Parathyroid adenoma (tissue), 2 donors: ENCODE measurements around the gene KIAA1671.

Source experiments
- H2AFZ ChIP-seq: fragments of 300-600 bp; sonication (generic); one replicate; pipeline ENCODE4 v1.7.0; 2017; ENCODE audit warnings: antibody characterized with exemption, mild to moderate bottlenecking
- H3K27ac ChIP-seq: fragments of 300-600 bp; sonication (generic); one replicate; pipeline ENCODE4 v1.7.0; 2017
- H3K27me3 ChIP-seq: fragments of 300-600 bp; sonication (generic); one replicate; pipeline ENCODE4 v1.7.0; 2017; ENCODE audit warnings: low read length; ENCODE audit not compliant: control insufficient read depth, insufficient read depth
- H3K36me3 ChIP-seq: fragments of 300-600 bp; sonication (generic); one replicate; pipeline ENCODE4 v1.7.0; 2017; ENCODE audit warnings: low read length; ENCODE audit not compliant: control insufficient read depth, insufficient read depth
- H3K4me1 ChIP-seq: fragments of 300-600 bp; sonication (generic); one replicate; pipeline ENCODE4 v1.7.0; 2017; ENCODE audit warnings: control low read depth
- H3K4me2 ChIP-seq: fragments of 300-600 bp; sonication (generic); one replicate; pipeline ENCODE4 v1.7.0; 2017; ENCODE audit warnings: low read length
- H3K4me3 ChIP-seq: fragments of 300-600 bp; sonication (generic); one replicate; pipeline ENCODE4 v1.7.0; 2017; ENCODE audit warnings: low read depth, low read length
- H3K79me2 ChIP-seq: fragments of 300-600 bp; sonication (generic); one replicate; pipeline ENCODE4 v1.7.0; 2017; ENCODE audit warnings: control low read depth
- H3K9ac ChIP-seq: fragments of 300-600 bp; sonication (generic); one replicate; pipeline ENCODE4 v1.7.0; 2017; ENCODE audit warnings: mild to moderate bottlenecking
- H3K9me3 ChIP-seq: fragments of 300-600 bp; sonication (generic); one replicate; pipeline ENCODE4 v1.7.0; 2017; ENCODE audit warnings: low read length; ENCODE audit not compliant: control insufficient read depth
- TF ChIP-seq, protein P1 (sequence below): fragments of 300-600 bp; sonication (generic); IDR thresholded peaks from one replicate; pipeline ENCODE4 v1.7.0; 2017; ENCODE audit warnings: antibody characterized with exemption, mild to moderate bottlenecking
- donor health status: primary hyperparathyroidism.

The KIAA1671 gene

DNA sequence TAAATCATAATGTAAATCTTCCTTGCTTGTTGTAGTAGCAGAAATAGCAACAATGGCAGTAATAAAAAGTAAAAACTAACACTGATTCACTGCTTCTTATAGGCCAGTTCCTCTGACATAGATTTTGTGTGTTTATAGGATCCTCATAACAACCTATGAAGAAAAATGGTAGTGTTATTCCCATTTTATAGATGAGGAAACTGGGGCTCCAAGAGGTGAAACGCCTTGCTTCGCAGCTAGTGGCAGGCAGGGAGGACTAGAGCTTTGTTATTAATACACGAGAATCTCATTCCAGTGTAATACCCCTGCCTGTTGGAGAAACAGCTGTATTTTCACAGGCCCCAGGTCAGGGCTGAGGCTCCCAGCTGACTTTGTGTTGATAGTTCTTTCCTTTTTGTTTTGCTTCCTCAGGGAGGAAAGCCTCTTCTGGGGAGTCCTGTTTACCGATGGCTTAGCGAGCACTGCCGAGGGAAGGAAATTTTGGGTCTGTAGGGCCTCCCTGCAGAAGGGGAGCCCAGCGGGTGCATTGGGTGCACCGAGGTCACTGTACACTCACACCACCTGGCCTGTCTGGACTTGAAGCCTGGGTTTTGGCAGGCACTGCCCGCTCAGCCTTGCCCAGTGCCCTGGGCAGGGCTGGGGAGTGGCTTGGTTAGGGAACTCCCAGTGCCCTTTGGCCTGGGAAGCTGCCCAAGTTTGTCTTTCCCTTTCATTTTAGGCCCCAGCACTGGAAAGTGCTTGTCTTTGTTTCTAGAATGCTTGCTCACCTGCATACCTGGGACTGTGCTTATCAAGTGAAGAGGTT is 13.5 kb downstream of the KIAA1671 start:
- H3K9ac ChIP-seq, result no peak overlapping the region
- H3K79me2 ChIP-seq, result peaks cover 20% of the 10 kb centered on the region
- peak overlapping the region; percentile 57 for H3K27ac ChIP-seq
- TF ChIP-seq, protein P1, sequence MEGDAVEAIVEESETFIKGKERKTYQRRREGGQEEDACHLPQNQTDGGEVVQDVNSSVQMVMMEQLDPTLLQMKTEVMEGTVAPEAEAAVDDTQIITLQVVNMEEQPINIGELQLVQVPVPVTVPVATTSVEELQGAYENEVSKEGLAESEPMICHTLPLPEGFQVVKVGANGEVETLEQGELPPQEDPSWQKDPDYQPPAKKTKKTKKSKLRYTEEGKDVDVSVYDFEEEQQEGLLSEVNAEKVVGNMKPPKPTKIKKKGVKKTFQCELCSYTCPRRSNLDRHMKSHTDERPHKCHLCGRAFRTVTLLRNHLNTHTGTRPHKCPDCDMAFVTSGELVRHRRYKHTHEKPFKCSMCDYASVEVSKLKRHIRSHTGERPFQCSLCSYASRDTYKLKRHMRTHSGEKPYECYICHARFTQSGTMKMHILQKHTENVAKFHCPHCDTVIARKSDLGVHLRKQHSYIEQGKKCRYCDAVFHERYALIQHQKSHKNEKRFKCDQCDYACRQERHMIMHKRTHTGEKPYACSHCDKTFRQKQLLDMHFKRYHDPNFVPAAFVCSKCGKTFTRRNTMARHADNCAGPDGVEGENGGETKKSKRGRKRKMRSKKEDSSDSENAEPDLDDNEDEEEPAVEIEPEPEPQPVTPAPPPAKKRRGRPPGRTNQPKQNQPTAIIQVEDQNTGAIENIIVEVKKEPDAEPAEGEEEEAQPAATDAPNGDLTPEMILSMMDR, result no peak
- H3K27me3 ChIP-seq, result no peaks in the 10 kb centered on the region
- peaks cover 15% of the 10 kb centered on the region for H3K4me1 ChIP-seq
- peak overlapping the region; percentile 1 for H3K4me2 ChIP-seq
- H2AFZ ChIP-seq, result peak overlapping the region; percentile 15
- H3K4me3 ChIP-seq, result no peak overlapping the region
- no peaks in the 10 kb centered on the region for H3K36me3 ChIP-seq
- H3K9me3 ChIP-seq, result no peaks in the 10 kb centered on the region

DNA sequence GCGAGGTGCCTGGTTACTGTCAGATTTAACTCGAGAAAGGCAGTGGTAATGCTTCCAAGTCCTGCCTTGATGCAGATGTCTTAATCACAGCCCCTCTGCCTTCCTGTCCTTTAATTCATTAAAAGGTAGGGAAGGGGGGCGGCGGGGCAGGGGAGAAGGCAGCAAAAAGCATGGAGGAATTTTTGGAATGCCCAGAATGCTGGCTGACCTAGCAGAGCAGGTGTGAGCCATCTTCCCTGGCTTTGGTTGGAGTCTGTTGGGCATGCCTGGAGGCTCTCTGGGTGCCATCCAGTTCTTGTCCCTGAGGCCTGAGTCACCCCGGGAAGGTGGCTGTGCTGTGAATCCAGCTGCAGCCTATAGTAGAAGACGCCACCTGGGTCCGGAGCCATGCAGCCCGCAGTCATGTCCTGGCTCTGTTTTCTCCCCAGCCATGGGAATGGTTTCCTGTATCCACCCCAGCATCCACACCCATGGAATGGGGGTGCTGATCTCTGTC is 15.6 kb downstream of the KIAA1671 start:
- Histone ChIP-seq H3K79me2 (peaks cover 4% of the 10 kb centered on the region), H3K4me1 (peaks cover 15% of the 10 kb centered on the region), H3K9me3 (no peaks in the 10 kb centered on the region), H3K36me3 (no peaks in the 10 kb centered on the region), H3K9ac (no peak overlapping the region), H2AFZ (no peak overlapping the region), H3K27me3 (no peaks in the 10 kb centered on the region), H3K4me2 (no peak overlapping the region), H3K4me3 (no peak overlapping the region), H3K27ac (peak overlapping the region; percentile 92)
- TF ChIP-seq, protein P1, result no peak

DNA sequence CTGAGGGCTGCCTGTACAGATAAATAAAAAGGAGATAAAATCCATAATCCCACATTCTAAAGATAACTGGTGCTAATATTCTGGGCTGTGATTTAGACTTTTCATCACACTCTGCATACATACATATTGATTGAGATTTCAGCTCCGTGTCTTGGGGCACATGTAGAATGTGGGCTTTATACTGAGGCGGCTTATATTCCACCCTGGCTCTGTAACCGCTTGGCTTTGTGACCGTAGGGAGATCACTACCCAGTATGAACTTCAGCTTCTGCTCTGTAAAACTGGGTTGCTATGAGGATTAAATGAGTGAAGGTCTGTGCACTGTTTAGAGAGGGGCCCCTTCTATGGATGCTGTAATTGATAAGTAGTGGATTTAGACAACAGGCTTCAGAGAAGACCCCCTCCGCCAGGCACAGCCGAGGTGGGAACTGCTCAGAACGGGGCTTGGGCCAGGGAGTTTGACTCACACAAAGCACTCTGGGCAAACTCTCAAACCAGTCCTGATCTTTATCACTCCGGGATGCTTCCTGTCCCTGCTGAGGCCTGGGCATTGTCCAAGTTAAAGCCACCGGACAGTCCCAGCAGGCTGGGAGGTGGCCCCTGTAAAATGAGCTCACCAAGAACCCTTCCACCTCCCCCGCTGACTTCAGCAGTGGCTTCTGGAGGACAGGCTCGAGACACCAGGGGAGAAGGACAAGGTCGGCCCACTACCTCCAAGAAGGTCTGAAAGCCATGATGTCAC is 17.2 kb downstream of the KIAA1671 start:
- Histone ChIP-seq H3K4me3 (no peak overlapping the region), H3K9me3 (no peaks in the 10 kb centered on the region), H3K79me2 (peaks cover 4% of the 10 kb centered on the region), H3K4me2 (peak overlapping the region; percentile 51), H3K27ac (peak overlapping the region; percentile 92), H3K9ac (no peak overlapping the region), H2AFZ (peak overlapping the region; percentile 53), H3K4me1 (peaks cover 15% of the 10 kb centered on the region), H3K27me3 (no peaks in the 10 kb centered on the region), H3K36me3 (no peaks in the 10 kb centered on the region)
- TF ChIP-seq, protein P1, result no peak

DNA sequence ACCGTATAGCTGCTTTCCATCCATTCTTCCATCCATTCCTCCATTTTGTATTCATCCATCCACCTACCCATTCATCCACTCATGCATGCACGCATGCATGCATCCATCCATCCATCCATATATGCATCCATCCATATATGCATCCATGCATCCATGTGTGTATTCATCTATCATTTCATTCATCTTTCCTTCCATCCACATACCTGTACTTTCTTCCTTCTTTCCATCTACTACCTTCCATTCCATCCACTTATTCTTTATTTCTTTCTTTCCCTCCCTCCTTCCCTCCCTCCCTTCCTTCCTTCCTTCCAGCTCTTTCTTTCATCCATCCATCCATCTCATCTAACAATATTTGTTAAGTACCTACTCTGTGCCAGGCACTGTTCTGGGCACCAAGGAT is 19.9 kb downstream of the KIAA1671 start:
- Histone ChIP-seq H3K27me3 (no peaks in the 10 kb centered on the region), H3K4me3 (no peak overlapping the region), H3K36me3 (no peaks in the 10 kb centered on the region), H3K27ac (no peak overlapping the region), H3K9ac (no peak overlapping the region), H3K9me3 (no peaks in the 10 kb centered on the region), H3K4me2 (no peak overlapping the region), H3K4me1 (peaks cover 20% of the 10 kb centered on the region), H3K79me2 (peaks cover 2% of the 10 kb centered on the region), H2AFZ (no peak overlapping the region)
- TF ChIP-seq, protein P1, result no peak
